Small intestine (tissue), 7 donors: ENCODE measurements around the gene CAMK2G. TPM values are rescaled to one million over a fixed set of nuclear protein-coding genes. Genes with fewer than 3 reads are reported as not detected.
A peak's percentile ranks its signal among the peaks of the same experiment; 100 is the strongest.

Source experiments
- DNase-seq, 2 donors: peaks; one replicate each; pipeline versions ENCODE4 v3.0.0 to v3.0.0-alpha.2; 2013
- FAIRE-seq: peaks from 2 replicates; lab custom pipeline; 2012; peaks lifted over from hg19 to GRCh38; lab: Jason Lieb, UNC
- H3K27ac ChIP-seq, 3 donors: one replicate each; pipeline ENCODE4 v1.5.1; 2013; ENCODE audit warnings: low read length in 2 of 3, mild to moderate bottlenecking in 2 of 3, control low read depth in 1 of 3, inconsistent platforms in 1 of 3, low read depth in 1 of 3, moderate library complexity in 1 of 3
- H3K27me3 ChIP-seq, 3 donors: one replicate each; pipeline ENCODE4 v1.6.1; 2013; ENCODE audit warnings: low read length in 3 of 3, inconsistent platforms in 1 of 3; ENCODE audit not compliant: control insufficient read depth in 3 of 3, insufficient read depth in 3 of 3
- H3K36me3 ChIP-seq, 3 donors: one replicate each; pipeline ENCODE4 v1.6.1; 2013; ENCODE audit warnings: low read length in 3 of 3, inconsistent platforms in 1 of 3, low read depth in 1 of 3, mild to moderate bottlenecking in 1 of 3, moderate library complexity in 1 of 3; ENCODE audit not compliant: control insufficient read depth in 3 of 3, insufficient read depth in 2 of 3
- H3K4me1 ChIP-seq, 3 donors: one replicate each; pipeline ENCODE4 v1.6.1; 2013; ENCODE audit warnings: low read length in 2 of 3, inconsistent platforms in 1 of 3, low read depth in 1 of 3, mild to moderate bottlenecking in 1 of 3, moderate library complexity in 1 of 3; ENCODE audit not compliant: control insufficient read depth in 3 of 3, insufficient read depth in 2 of 3
- H3K4me3 ChIP-seq, 3 donors: one replicate each; pipeline ENCODE4 v1.5.1; 2013; ENCODE audit warnings: low read length in 3 of 3, control low read depth in 1 of 3, inconsistent platforms in 1 of 3, low read depth in 1 of 3, mild to moderate bottlenecking in 1 of 3, moderate library complexity in 1 of 3
- H3K9me3 ChIP-seq, 2 donors: one replicate each; pipeline ENCODE4 v1.6.1; 2013; ENCODE audit warnings: low read depth in 1 of 2, low read length in 1 of 2; ENCODE audit not compliant: control insufficient read depth in 2 of 2, insufficient read depth in 1 of 2
- WGBS, 3 donors: extraction: QIAGEN DNeasy Blood & Tissue Kit; methylation state at CpG; one replicate each; pipeline ENCODE4 v1.1.7; 2013; 5-methylcytosine and 5-hydroxymethylcytosine counted together
- polyA plus RNA-seq, 4 donors: library from polyadenylated mRNA; stranded (reverse) in 3 of 4; unstranded in 1 of 4; fragments of 200-250 nt in 3 of 4; fragments of 120-200 nt in 1 of 4; gene quantifications; one replicate each; pipeline versions ENCODE4 v1.2.1 to v1.2.3, GENCODE V29; 2013
- donor health status: healthy with polysubstance abuse.
- donor health status: control.
- donor health status: control.
- donor health status: Bipolar disorder and iron deficiency.
- donor health status: healthy.

CAMK2G gene
- polyA plus RNA-seq, 4 donors: 33.1 to 74.9 (median 46.8) TPM

GRCh38 chr10:73858750-73859427, 15.5 kb downstream of the CAMK2G start:
- DNase-seq (no peak), FAIRE-seq (no peak)
- Histone ChIP-seq H3K9me3 (no peaks in the 10 kb centered on the region), H3K36me3 (peaks cover 5 to 86% (median 21%) of the 10 kb centered on the region in 3 donors), H3K27me3 (no peaks in the 10 kb centered on the region), H3K4me3 (no peak overlapping the region), H3K4me1 (peaks cover 7 to 32% (median 17%) of the 10 kb centered on the region in 3 donors), H3K27ac (peak overlapping the region in 2 of 3 donors; percentile 3 to 11)
- 83 to 87% (median 85%) methylated on average over 13 of the region's 13 CpGs for WGBS, 3 donors

GRCh38 chr10:73858013-73858708, 16.2 kb downstream of the CAMK2G start:
- no peak for FAIRE-seq
- Histone ChIP-seq H3K36me3 (peaks cover 5 to 86% (median 20%) of the 10 kb centered on the region in 3 donors), H3K4me1 (peaks cover 7 to 37% (median 17%) of the 10 kb centered on the region in 3 donors), H3K27ac (peak overlapping the region in 1 of 3 donors; percentile 3), H3K9me3 (no peaks in the 10 kb centered on the region), H3K27me3 (no peaks in the 10 kb centered on the region), H3K4me3 (no peak overlapping the region)
- DNase-seq: peak; percentile 22 to 76
- 68 to 79% (median 77%) methylated on average over 12 of the region's 12 CpGs for WGBS, 3 donors

GRCh38 chr10:73857446-73857845, 16.9 kb downstream of the CAMK2G start:
- 53 to 76% (median 66%) methylated on average over 10 of the region's 10 CpGs for WGBS, 3 donors
- DNase-seq (peak in 1 of 2 donors; percentile 40), FAIRE-seq (no peak)
- peak overlapping the region in 1 of 3 donors; percentile 27 for H3K27ac ChIP-seq
- H3K4me1 ChIP-seq: peaks cover 7 to 37% (median 17%) of the 10 kb centered on the region in 3 donors
- no peaks in the 10 kb centered on the region for H3K27me3 ChIP-seq
- H3K9me3 ChIP-seq: no peaks in the 10 kb centered on the region
- H3K4me3 ChIP-seq: no peak overlapping the region
- peaks cover 5 to 86% (median 26%) of the 10 kb centered on the region in 3 donors for H3K36me3 ChIP-seq

- WGBS, 3 donors: 87 to 88% (median 88%) methylated on average over 8 of the region's 8 CpGs
- DNase-seq (no peak), FAIRE-seq (no peak)
- H3K9me3 ChIP-seq: no peaks in the 10 kb centered on the region
- peaks cover 7 to 37% (median 17%) of the 10 kb centered on the region in 3 donors for H3K4me1 ChIP-seq
- no peaks in the 10 kb centered on the region for H3K27me3 ChIP-seq
- no peak overlapping the region for H3K4me3 ChIP-seq
- peak overlapping the region in 1 of 3 donors; percentile 21 for H3K27ac ChIP-seq
- peaks cover 5 to 93% (median 28%) of the 10 kb centered on the region in 3 donors for H3K36me3 ChIP-seq
Observed at GRCh38 chr10:73856261-73856660, 18.1 kb downstream of the CAMK2G start.

- H3K36me3 ChIP-seq: peaks cover 5 to 93% (median 34%) of the 10 kb centered on the region in 3 donors
- no peak for FAIRE-seq
- no peaks in the 10 kb centered on the region for H3K27me3 ChIP-seq
- H3K4me3 ChIP-seq: no peak overlapping the region
- peak in 1 of 2 donors; percentile 74 for DNase-seq
- 24 to 65% (median 54%) methylated on average over 4 of the region's 4 CpGs for WGBS, 3 donors
- peak overlapping the region in 2 of 3 donors; percentile 64 to 75 for H3K27ac ChIP-seq
- peaks cover 7 to 37% (median 17%) of the 10 kb centered on the region in 3 donors for H3K4me1 ChIP-seq
- no peaks in the 10 kb centered on the region for H3K9me3 ChIP-seq
Observed at GRCh38 chr10:73855413-73855812, 18.9 kb downstream of the CAMK2G start.

GRCh38 chr10:73854310-73854709, 20.0 kb downstream of the CAMK2G start:
- peaks cover 7 to 36% (median 17%) of the 10 kb centered on the region in 3 donors for H3K4me1 ChIP-seq
- no peak for FAIRE-seq
- H3K4me3 ChIP-seq: no peak overlapping the region
- 21 to 52% (median 33%) methylated on average over 5 of the region's 5 CpGs for WGBS, 3 donors
- peak; percentile 79 to 94 for DNase-seq
- no peaks in the 10 kb centered on the region for H3K9me3 ChIP-seq
- peaks cover 5 to 89% (median 31%) of the 10 kb centered on the region in 3 donors for H3K36me3 ChIP-seq
- H3K27ac ChIP-seq: peak overlapping the region; percentile 52 to 79 (median 75)
- no peaks in the 10 kb centered on the region for H3K27me3 ChIP-seq

GRCh38 chr10:73853196-73853595, 21.2 kb downstream of the CAMK2G start:
- H3K27ac ChIP-seq: no peak overlapping the region
- FAIRE-seq: no peak

GRCh38 chr10:73850863-73851461, 23.4 kb downstream of the CAMK2G start:
- Histone ChIP-seq H3K27ac (peak overlapping the region in 2 of 3 donors; percentile 7 to 24), H3K27me3 (no peaks in the 10 kb centered on the region), H3K4me1 (peaks cover 4 to 16% (median 14%) of the 10 kb centered on the region in 3 donors), H3K36me3 (peaks cover 3 to 89% (median 51%) of the 10 kb centered on the region in 3 donors), H3K9me3 (no peaks in the 10 kb centered on the region), H3K4me3 (no peak overlapping the region)
- DNase-seq (no peak), FAIRE-seq (no peak)
- 67 to 74% (median 69%) methylated on average over 15 of the region's 15 CpGs for WGBS, 3 donors

More at GRCh38 chr10:73853196-73853595, 21.2 kb downstream of the CAMK2G start:
- peaks cover 7 to 27% (median 16%) of the 10 kb centered on the region in 3 donors for H3K4me1 ChIP-seq
- 86 to 91% (median 89%) methylated on average over 10 of the region's 10 CpGs for WGBS, 3 donors
- no peak for DNase-seq
- H3K9me3 ChIP-seq: no peaks in the 10 kb centered on the region
- peaks cover 0 to 90% (median 36%) of the 10 kb centered on the region in 3 donors for H3K36me3 ChIP-seq
- no peak overlapping the region for H3K4me3 ChIP-seq
- no peaks in the 10 kb centered on the region for H3K27me3 ChIP-seq
